Smooth muscle cell (in vitro differentiated cells): ENCODE results near the gene TBX1. TPM values are rescaled to one million over a fixed set of nuclear protein-coding genes. Genes with fewer than 3 reads are reported as not detected.

Source experiments
- DNase-seq: peaks from one replicate; lab custom pipeline; 2025; ENCODE audit not compliant: unreplicated experiment; lab: John Stamatoyannopoulos, UW
- H2AFZ ChIP-seq: fragments of 200-600 bp; sonication (generic); 2 replicates; pipeline ENCODE4 v1.6.0; 2016; ENCODE audit warnings: antibody characterized with exemption, low read depth, mild to moderate bottlenecking
- H3F3A ChIP-seq: fragments of 200-600 bp; sonication (generic); 2 replicates; pipeline ENCODE4 v1.6.0; 2017; ENCODE audit warnings: antibody characterized with exemption, low read depth
- H3K27ac ChIP-seq: fragments of 200-600 bp; sonication (generic); 2 replicates; pipeline ENCODE4 v1.5.1; 2016; ENCODE audit warnings: low read depth, mild to moderate bottlenecking
- H3K27me3 ChIP-seq: fragments of 200-600 bp; sonication (generic); 2 replicates; pipeline ENCODE4 v1.6.1; 2016; ENCODE audit warnings: low read depth, mild to moderate bottlenecking
- H3K36me3 ChIP-seq: fragments of 200-600 bp; sonication (generic); 2 replicates; pipeline ENCODE4 v1.5.1; 2016; ENCODE audit warnings: low read depth
- H3K4me1 ChIP-seq: fragments of 200-600 bp; sonication (generic); 2 replicates; pipeline ENCODE4 v1.5.1; 2016; ENCODE audit warnings: low read depth
- H3K4me2 ChIP-seq: fragments of 200-600 bp; sonication (generic); 2 replicates; pipeline ENCODE4 v1.6.0; 2016; ENCODE audit warnings: mild to moderate bottlenecking
- H3K4me3 ChIP-seq: fragments of 200-600 bp; sonication (generic); 2 replicates; pipeline ENCODE4 v1.5.1; 2016; ENCODE audit warnings: mild to moderate bottlenecking
- H3K79me2 ChIP-seq: fragments of 200-600 bp; sonication (generic); 2 replicates; pipeline ENCODE4 v1.6.0; 2016; ENCODE audit warnings: low read depth, mild to moderate bottlenecking
- H3K9ac ChIP-seq: fragments of 200-600 bp; sonication (generic); 2 replicates; pipeline ENCODE4 v1.6.0; 2016; ENCODE audit warnings: low read depth
- H3K9me3 ChIP-seq: fragments of 200-600 bp; sonication (generic); replicated peaks from 2 replicates; pipeline ENCODE4 v1.5.1; 2016; ENCODE audit warnings: low read depth
- H4K20me1 ChIP-seq: fragments of 200-600 bp; sonication (generic); 2 replicates; pipeline ENCODE4 v1.6.0; 2016; ENCODE audit warnings: low read depth
- CTCF ChIP-seq: fragments of 200-600 bp; sonication (generic); IDR thresholded peaks from 2 replicates; pipeline ENCODE4 v1.5.1; 2017; ENCODE audit warnings: borderline replicate concordance, mild to moderate bottlenecking, antibody characterized with exemption; ENCODE audit not compliant: insufficient read depth, poor library complexity, severe bottlenecking
- WGBS: methylation state at CpG from one replicate; pipeline ENCODE4 v1.1.7; 2016; ENCODE audit warnings: low lambda C conversion rate; 5-methylcytosine and 5-hydroxymethylcytosine counted together
- polyA plus RNA-seq: library from polyadenylated mRNA; unstranded; fragments of >200 nt; fragmentation: Nextera tagmentation; extraction: Ambion mirVana; gene quantifications from 2 replicates; pipeline ENCODE4 v1.2.1, GENCODE V29; 2016
- total RNA-seq: library from RNA; depleted of rRNA; stranded (reverse); fragments of >200 nt; gene quantifications from 2 replicates; pipeline ENCODE4 v1.2.3, GENCODE V29; 2014

TBX1 gene
- total and polyA plus RNA-seq, 2 experiments from 2014 or later: not detected

- Histone ChIP-seq H3K79me2 (no peaks in the 10 kb centered on the region), H3K36me3 (no peaks in the 10 kb centered on the region), H2AFZ (no peak overlapping the region), H3K9ac (no peak overlapping the region), H3F3A (peaks cover 4% of the 10 kb centered on the region), H3K4me2 (no peak overlapping the region), H3K9me3 (no peaks in the 10 kb centered on the region), H4K20me1 (peaks cover 37% of the 10 kb centered on the region), H3K4me3 (no peak overlapping the region), H3K4me1 (peaks cover 16% of the 10 kb centered on the region), H3K27ac (no peak overlapping the region), H3K27me3 (peaks cover 16% of the 10 kb centered on the region)
- no peak for TF ChIP-seq CTCF
- WGBS: 93% methylated on average over 1 of the region's 1 CpG
- DNase-seq: no peak
Measured at GRCh38 chr22:19716829-19717105, 43.8 kb upstream of the TBX1 start.

GRCh38 chr22:19717181-19717580 lies 43.4 kb upstream of the TBX1 start:
- peaks cover 19% of the 10 kb centered on the region for H3K4me1 ChIP-seq
- no peak overlapping the region for H3K27ac ChIP-seq
- H3K4me2 ChIP-seq: peak overlapping the region; percentile 89
- H2AFZ ChIP-seq: no peak overlapping the region
- H4K20me1 ChIP-seq: peaks cover 41% of the 10 kb centered on the region
- no peak overlapping the region for H3K9ac ChIP-seq
- no peaks in the 10 kb centered on the region for H3K79me2 ChIP-seq
- peaks cover 4% of the 10 kb centered on the region for H3F3A ChIP-seq
- no peak for TF ChIP-seq CTCF
- 88% methylated on average over 9 of the region's 9 CpGs for WGBS
- no peaks in the 10 kb centered on the region for H3K36me3 ChIP-seq
- H3K4me3 ChIP-seq: no peak overlapping the region
- peaks cover 16% of the 10 kb centered on the region for H3K27me3 ChIP-seq
- DNase-seq: no peak
- no peaks in the 10 kb centered on the region for H3K9me3 ChIP-seq

- Histone ChIP-seq H3K79me2 (no peaks in the 10 kb centered on the region), H3K4me2 (peak overlapping the region; percentile 89), H3F3A (peaks cover 4% of the 10 kb centered on the region), H3K27ac (no peak overlapping the region), H2AFZ (peak overlapping the region; percentile 69), H3K4me1 (peaks cover 26% of the 10 kb centered on the region), H3K9me3 (no peaks in the 10 kb centered on the region), H4K20me1 (peaks cover 48% of the 10 kb centered on the region), H3K27me3 (peaks cover 16% of the 10 kb centered on the region), H3K4me3 (peak overlapping the region; percentile 64), H3K36me3 (no peaks in the 10 kb centered on the region), H3K9ac (no peak overlapping the region)
- TF ChIP-seq CTCF: peak; percentile 95
- peak; percentile 46 for DNase-seq
- 37% methylated on average over 46 of the region's 96 CpGs for WGBS
Measured at GRCh38 chr22:19717691-19718455, 42.7 kb upstream of the TBX1 start.
